H1 (cell line): ENCODE results near the gene MORC3. TPM values are rescaled to one million over a fixed set of nuclear protein-coding genes. Genes with fewer than 3 reads are reported as not detected.
"Not testable (repeated sequence)": the region's sequence is repeated elsewhere in the genome, so short reads cannot be mapped to it uniquely, and the experiment has no call there.

Experiments used
- CTCF ChIA-PET: fragments of 300-600 bp; sonication (Branson Sonifier 250); formaldehyde crosslinking; loops from one replicate; lab custom pipeline; 2021; ENCODE audit not compliant: partially characterized antibody; lab: Charles Lee
- POLR2A ChIA-PET: fragments of 300-600 bp; sonication (Branson Sonifier 250); formaldehyde crosslinking; loops from one replicate; lab custom pipeline; 2021; ENCODE audit warnings: inconsistent platforms; ENCODE audit not compliant: partially characterized antibody; lab: Charles Lee
- DNase-seq, 2 experiments: peaks; one replicate each; pipeline versions ENCODE4 v3.0.0 to v3.0.0-alpha.2; 2010 to 2022; ENCODE audit warnings: low spot score in 2 of 2, low read depth in 1 of 2, mixed read lengths in 1 of 2
- FAIRE-seq: peaks from 2 replicates; lab custom pipeline; 2011; peaks lifted over from hg19 to GRCh38; lab: Jason Lieb, UNC
- H2AFZ ChIP-seq: 2 replicates; pipeline ENCODE4 v1.8.1; 2012; ENCODE audit warnings: low read length, inconsistent platforms
- H2AK5ac ChIP-seq: 2 replicates; pipeline ENCODE4 v1.6.1; 2013; ENCODE audit warnings: low read depth, low read length
- H2BK120ac ChIP-seq: replicated peaks from 2 replicates; pipeline ENCODE3; 2013; ENCODE audit warnings: low read depth, low read length, inconsistent platforms
- H2BK12ac ChIP-seq: 2 replicates; pipeline ENCODE4 v1.6.1; 2013; ENCODE audit warnings: low read depth, low read length
- H2BK15ac ChIP-seq: 2 replicates; pipeline ENCODE4 v1.6.1; 2013; ENCODE audit warnings: low read length
- H2BK20ac ChIP-seq: 2 replicates; pipeline ENCODE4 v1.6.1; 2013; ENCODE audit warnings: low read length
- H2BK5ac ChIP-seq: 2 replicates; pipeline ENCODE4 v1.6.1; 2013; ENCODE audit warnings: low read depth, low read length
- H3K14ac ChIP-seq: 2 replicates; pipeline ENCODE4 v1.6.1; 2013; ENCODE audit warnings: inconsistent platforms; ENCODE audit not compliant: insufficient read length
- H3K18ac ChIP-seq: 2 replicates; pipeline ENCODE4 v1.6.1; 2013; ENCODE audit warnings: low read length; ENCODE audit errors: extremely low read depth
- H3K23ac ChIP-seq: 2 replicates; pipeline ENCODE4 v1.6.1; 2013; ENCODE audit warnings: inconsistent platforms; ENCODE audit not compliant: insufficient read length
- H3K23me2 ChIP-seq: 2 replicates; pipeline ENCODE4 v1.6.1; 2013; ENCODE audit warnings: low read depth, low read length
- H3K27ac ChIP-seq: 2 replicates; pipeline ENCODE4 v1.6.1; 2011; ENCODE audit warnings: low read depth, low read length, inconsistent platforms
- H3K27me3 ChIP-seq, 4 experiments: replicated peaks in 1 of 4; 1 replicate in 1 of 4; 2 replicates in 3 of 4; pipeline versions ENCODE4 v1.6.1 to v1.8.1; 2011 to 2013; ENCODE audit warnings: low read length in 3 of 4, mild to moderate bottlenecking in 3 of 4, inconsistent platforms in 2 of 4, mixed read lengths in 2 of 4, moderate library complexity in 1 of 4; ENCODE audit not compliant: control insufficient read depth in 3 of 4, insufficient read depth in 3 of 4; ENCODE audit errors: extremely low read depth in 1 of 4
- H3K36me3 ChIP-seq, 4 experiments: 2 replicates each; pipeline versions ENCODE4 v1.6.1 to v1.8.1; 2011 to 2013; ENCODE audit warnings: mild to moderate bottlenecking in 4 of 4, low read length in 3 of 4, moderate library complexity in 2 of 4, control low read depth in 1 of 4, inconsistent platforms in 1 of 4; ENCODE audit not compliant: insufficient read depth in 4 of 4, control insufficient read depth in 2 of 4
- H3K4ac ChIP-seq: replicated peaks from 2 replicates; pipeline ENCODE3; 2013; ENCODE audit warnings: low read length, low read depth, mixed read lengths, inconsistent platforms; ENCODE audit not compliant: insufficient read length
- H3K4me1 ChIP-seq, 4 experiments: replicated peaks in 1 of 4; 1 replicate in 1 of 4; 2 replicates in 3 of 4; pipeline versions ENCODE4 v1.6.1 to v1.8.1; 2011 to 2013; ENCODE audit warnings: low read length in 3 of 4, inconsistent platforms in 2 of 4, mixed read lengths in 1 of 4; ENCODE audit not compliant: insufficient read depth in 4 of 4, control insufficient read depth in 3 of 4
- H3K4me2 ChIP-seq, 2 experiments: 2 replicates each; pipeline versions ENCODE4 v1.6.1 to v1.8.1; 2011 to 2013; ENCODE audit warnings: low read depth in 2 of 2, low read length in 2 of 2, control low read depth in 1 of 2, inconsistent platforms in 1 of 2, mild to moderate bottlenecking in 1 of 2; ENCODE audit not compliant: insufficient read depth in 1 of 2
- H3K4me3 ChIP-seq, 4 experiments: fragments of 200-600, 300-600 bp in 1 of 4; sonication (generic), shearing (Covaris generic), sonication (Bioruptor Twin) in 1 of 4; 2 replicates each; pipeline versions ENCODE4 v1.5.1 to v1.8.1; 2011 to 2016; ENCODE audit warnings: low read length in 4 of 4, low read depth in 3 of 4, control low read depth in 2 of 4, inconsistent platforms in 2 of 4, mild to moderate bottlenecking in 2 of 4, mixed read lengths in 1 of 4, moderate library complexity in 1 of 4; ENCODE audit not compliant: insufficient read depth in 2 of 4; ENCODE audit errors: extremely low read depth in 1 of 4
- H3K56ac ChIP-seq: replicated peaks from 2 replicates; pipeline ENCODE3; 2013; ENCODE audit warnings: low read depth, mild to moderate bottlenecking, mixed read lengths, low read length, inconsistent platforms; ENCODE audit not compliant: insufficient read length
- H3K79me1 ChIP-seq: 2 replicates; pipeline ENCODE4 v1.6.1; 2013; ENCODE audit warnings: low read depth, low read length, control low read depth
- H3K79me2 ChIP-seq, 2 experiments: 2 replicates each; pipeline versions ENCODE4 v1.6.1 to v1.8.1; 2012 to 2013; ENCODE audit warnings: low read length in 2 of 2, mild to moderate bottlenecking in 2 of 2, inconsistent platforms in 1 of 2; ENCODE audit not compliant: insufficient read depth in 2 of 2, control insufficient read depth in 1 of 2
- H3K9ac ChIP-seq, 4 experiments: replicated peaks in 1 of 4; 1 replicate in 1 of 4; 2 replicates in 3 of 4; pipeline versions ENCODE4 v1.6.1 to v1.8.1; 2011 to 2013; ENCODE audit warnings: low read depth in 3 of 4, low read length in 3 of 4, control low read depth in 2 of 4, mild to moderate bottlenecking in 2 of 4, moderate library complexity in 2 of 4, inconsistent platforms in 1 of 4; ENCODE audit errors: extremely low read depth in 1 of 4
- H3K9me3 ChIP-seq, 2 experiments: 2 replicates each; pipeline versions ENCODE4 v1.6.1 to v1.8.1; 2012 to 2013; ENCODE audit warnings: mild to moderate bottlenecking in 2 of 2, moderate library complexity in 2 of 2, control low read depth in 1 of 2, inconsistent platforms in 1 of 2, low read depth in 1 of 2, low read length in 1 of 2, mixed read lengths in 1 of 2; ENCODE audit not compliant: insufficient read depth in 2 of 2
- H4K20me1 ChIP-seq, 2 experiments: replicated peaks in 1 of 2; 2 replicates each; pipeline versions ENCODE3 to v1.8.1; 2011 to 2013; ENCODE audit warnings: inconsistent platforms in 2 of 2, low read length in 2 of 2, mild to moderate bottlenecking in 1 of 2; ENCODE audit not compliant: insufficient read depth in 2 of 2, control insufficient read depth in 1 of 2
- H4K5ac ChIP-seq: 2 replicates; pipeline ENCODE4 v1.6.1; 2013; ENCODE audit warnings: low read length, low read depth, mixed read lengths, inconsistent platforms; ENCODE audit not compliant: insufficient read length
- H4K8ac ChIP-seq: 2 replicates; pipeline ENCODE4 v1.8.0; 2013; ENCODE audit warnings: mild to moderate bottlenecking, moderate library complexity, low read length, inconsistent platforms; ENCODE audit not compliant: insufficient read depth; ENCODE audit errors: extremely low read depth
- H4K91ac ChIP-seq: replicated peaks from 2 replicates; pipeline ENCODE3; 2013; ENCODE audit warnings: low read length, mixed read lengths, inconsistent platforms; ENCODE audit not compliant: insufficient read length
- CEBPB ChIP-seq: IDR thresholded peaks from 2 replicates; pipeline ENCODE4 v1.6.1; 2012; ENCODE audit warnings: low read depth, low read length
- PHF8 ChIP-seq: fragments of 200-600 bp; sonication (generic); conservative IDR thresholded peaks from 2 replicates; pipeline ENCODE4 v1.7.1; 2012; ENCODE audit warnings: low read depth, mild to moderate bottlenecking, inconsistent platforms, low read length, moderate library complexity
- WGBS, 2 experiments: shearing (Covaris generic) in 1 of 2; methylation state at CpG; one replicate each; pipeline versions ENCODE4 v1.1.6 to v1.1.7; 2013 to 2015; ENCODE audit warnings: low lambda C conversion rate in 2 of 2, mixed read lengths in 2 of 2, inconsistent platforms in 1 of 2, low coverage in 1 of 2, missing lambda C conversion rate in 1 of 2; ENCODE audit not compliant: insufficient replicate concordance in 2 of 2, insufficient coverage in 1 of 2, insufficient read length in 1 of 2; ENCODE audit errors: extremely low coverage in 1 of 2, missing lambda C conversion rate in 1 of 2; 5-methylcytosine and 5-hydroxymethylcytosine counted together
- polyA plus RNA-seq, 7 experiments: library from polyadenylated mRNA; depleted of rRNA in 3 of 7; stranded (reverse) in 5 of 7; unstranded in 2 of 7; fragments of >200 nt in 5 of 7; fragments of 200-250 nt in 2 of 7; gene quantifications; 1 replicate in 5 of 7; 2 replicates in 1 of 7; 4 replicates in 1 of 7; pipeline versions ENCODE4 v1.2.1 to v1.2.3, GENCODE V29; 2011 to 2013; ENCODE audit warnings: missing spikeins in 2 of 7, mixed read lengths in 2 of 7
- total RNA-seq: library from RNA; stranded (reverse); fragmentation: NEBNext Ultra II Directional; extraction: Animal tissue kit (Norgen Biotek cat#: 25700); gene quantifications from 2 replicates; pipeline ENCODE4 v1.2.1, GENCODE V29; 2021

Gene MORC3
- total and polyA plus RNA-seq, 2 of the 8 experiments (the other 6 are each of a cell fraction or from before 2014, with no cell fraction given): 5.0 to 20.4 TPM

GRCh38 chr21:36338975-36339374 lies 19.0 kb downstream of the MORC3 start:
- H4K5ac ChIP-seq: no peak overlapping the region
- H2AK5ac ChIP-seq: no peak overlapping the region
- CTCF ChIA-PET: no interaction called here
- no peak overlapping the region for H3K56ac ChIP-seq
- no peak overlapping the region for H2BK20ac ChIP-seq
- no peak overlapping the region for H4K8ac ChIP-seq
- no peak for FAIRE-seq
- WGBS, 2 experiments: 92% methylated on average over 9 of the region's 10 CpGs; no CpG with 5 or more reads in 1 of the 2 experiments
- H2AFZ ChIP-seq: no peak overlapping the region
- peaks cover 2% of the 10 kb centered on the region for H3K79me1 ChIP-seq
- H3K4me2 ChIP-seq: no peak overlapping the region
- H3K9ac ChIP-seq: no peak overlapping the region
- H4K91ac ChIP-seq: no peak overlapping the region
- no peak overlapping the region for H3K27ac ChIP-seq
- no peak overlapping the region for H2BK15ac ChIP-seq
- H3K36me3 ChIP-seq: peaks cover 12 to 72% (median 38%) of the 10 kb centered on the region in 4 experiments
- no peaks in the 10 kb centered on the region for H3K23me2 ChIP-seq
- no peak overlapping the region for H2BK12ac ChIP-seq
- no peak for DNase-seq
- H3K9me3 ChIP-seq: no peaks in the 10 kb centered on the region
- no peak overlapping the region for H2BK120ac ChIP-seq
- H4K20me1 ChIP-seq: peaks cover 3 to 5% of the 10 kb centered on the region in 2 experiments
- H3K4ac ChIP-seq: no peak overlapping the region
- POLR2A ChIA-PET: interaction anchor here (2.0 kb wide), 1 partner anchor 19 kb away, joined by 7 read pairs; the partner anchor contains the start of gene MORC3
- no peaks in the 10 kb centered on the region for H3K27me3 ChIP-seq
- H3K79me2 ChIP-seq: peaks cover 0 to 18% of the 10 kb centered on the region in 2 experiments; a peak in 2 of 4 replicates
- TF ChIP-seq CEBPB: peak; percentile 83
- TF ChIP-seq PHF8: no peak
- no peaks in the 10 kb centered on the region for H3K4me1 ChIP-seq
- no peak overlapping the region for H2BK5ac ChIP-seq
- H3K23ac ChIP-seq: no peak overlapping the region
- no peak overlapping the region for H3K4me3 ChIP-seq
- H3K14ac ChIP-seq: no peak overlapping the region
- no peak overlapping the region for H3K18ac ChIP-seq

- FAIRE-seq, H3K4me2 ChIP-seq, H4K91ac ChIP-seq, H3K23me2 ChIP-seq, H3K79me2 ChIP-seq, H2AFZ ChIP-seq, H2BK20ac ChIP-seq, H4K5ac ChIP-seq, H3K56ac ChIP-seq, H3K79me1 ChIP-seq, H2BK5ac ChIP-seq, H3K23ac ChIP-seq, H3K27ac ChIP-seq, H3K4ac ChIP-seq, DNase-seq, CTCF ChIA-PET, H3K4me1 ChIP-seq, POLR2A ChIA-PET, H3K18ac ChIP-seq, H4K8ac ChIP-seq, H4K20me1 ChIP-seq, H3K9ac ChIP-seq, H3K4me3 ChIP-seq, H3K9me3 ChIP-seq, H3K27me3 ChIP-seq, H3K14ac ChIP-seq, H2BK120ac ChIP-seq, H2AK5ac ChIP-seq, H2BK15ac ChIP-seq, H2BK12ac ChIP-seq: not testable (repeated sequence)
- 96% methylated on average over 7 of the region's 7 CpGs; no CpG with 5 or more reads in 1 of the 2 experiments for WGBS, 2 experiments
- H3K36me3 ChIP-seq: peaks cover 13 to 82% (median 54%) of the 10 kb centered on the region in 4 experiments
Observed at GRCh38 chr21:36342581-36342980, 22.6 kb downstream of the MORC3 start.
